GM18873 (cell line): ENCODE measurements around the gene MAPKAPK3.

Source experiments
- ATAC-seq: cut with Tn5 transposase; IDR thresholded peaks from one replicate; pipeline ENCODE4 v1.9.1; 2021; ENCODE audit warnings: mild to moderate bottlenecking, moderate library complexity, moderate number of reproducible peaks; ENCODE audit not compliant: unreplicated experiment, low FRiP score

The MAPKAPK3 gene

DNA sequence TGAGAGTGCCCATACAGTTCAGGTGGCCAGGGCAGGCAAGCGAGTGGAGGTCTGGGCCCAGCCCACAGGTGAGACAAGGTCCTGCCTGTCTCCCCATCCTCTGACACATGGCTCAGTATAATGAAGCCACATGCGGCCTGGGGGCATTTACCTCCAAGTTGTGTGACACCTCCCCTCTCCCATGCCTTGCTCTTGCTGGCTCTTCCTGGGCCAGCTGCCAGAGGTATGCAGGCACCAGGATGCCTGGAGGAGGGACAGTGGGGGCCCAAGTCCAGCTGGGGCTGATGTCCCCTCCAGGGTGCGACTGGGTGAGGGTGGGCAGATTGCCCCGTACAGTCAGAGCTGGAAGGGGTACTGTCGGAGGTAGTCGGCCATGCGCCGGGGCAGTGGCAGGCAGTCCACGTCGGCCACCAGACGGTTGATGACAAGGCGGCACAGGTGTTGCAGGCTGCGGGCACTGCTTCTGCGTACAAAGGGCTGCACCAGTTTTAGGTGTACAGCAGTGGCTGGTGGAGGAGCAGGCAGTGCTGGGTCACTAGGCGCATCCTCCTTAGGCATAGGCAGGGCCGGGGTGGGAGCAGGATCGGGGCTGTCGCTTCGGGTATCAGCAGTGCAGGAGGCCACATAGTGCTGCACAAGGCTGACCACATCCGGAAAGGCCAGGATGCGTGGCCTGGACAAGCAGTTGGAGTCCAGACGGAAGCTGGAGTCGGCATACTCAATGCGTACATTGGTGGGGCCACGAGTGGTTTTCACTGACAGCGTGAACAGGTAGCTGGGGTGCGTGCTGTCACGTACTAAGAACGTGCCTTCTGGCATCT lies 9.5 kb upstream of the MAPKAPK3 start:
- ATAC-seq = no peak

DNA sequence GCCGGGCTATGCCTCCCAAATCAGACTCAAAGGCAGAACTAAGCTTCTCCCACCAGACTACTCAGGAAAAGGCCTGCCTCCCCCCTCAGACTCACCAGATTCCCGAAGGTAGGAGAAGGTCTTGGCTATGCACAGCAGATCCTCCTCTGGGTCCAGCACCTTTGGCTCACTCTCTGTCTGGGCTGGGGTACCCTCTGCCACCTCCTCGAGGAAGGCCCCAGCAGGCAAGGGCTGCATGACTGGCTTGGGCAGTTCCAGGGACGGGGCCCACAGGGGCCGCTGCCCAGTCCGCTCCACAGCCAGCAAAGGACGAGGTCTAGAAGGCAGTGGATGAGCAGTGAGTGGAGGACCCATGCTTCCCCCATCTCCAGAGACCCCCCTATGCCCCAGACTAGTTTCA lies 8.7 kb upstream of the MAPKAPK3 start:
- ATAC-seq = no peak

DNA sequence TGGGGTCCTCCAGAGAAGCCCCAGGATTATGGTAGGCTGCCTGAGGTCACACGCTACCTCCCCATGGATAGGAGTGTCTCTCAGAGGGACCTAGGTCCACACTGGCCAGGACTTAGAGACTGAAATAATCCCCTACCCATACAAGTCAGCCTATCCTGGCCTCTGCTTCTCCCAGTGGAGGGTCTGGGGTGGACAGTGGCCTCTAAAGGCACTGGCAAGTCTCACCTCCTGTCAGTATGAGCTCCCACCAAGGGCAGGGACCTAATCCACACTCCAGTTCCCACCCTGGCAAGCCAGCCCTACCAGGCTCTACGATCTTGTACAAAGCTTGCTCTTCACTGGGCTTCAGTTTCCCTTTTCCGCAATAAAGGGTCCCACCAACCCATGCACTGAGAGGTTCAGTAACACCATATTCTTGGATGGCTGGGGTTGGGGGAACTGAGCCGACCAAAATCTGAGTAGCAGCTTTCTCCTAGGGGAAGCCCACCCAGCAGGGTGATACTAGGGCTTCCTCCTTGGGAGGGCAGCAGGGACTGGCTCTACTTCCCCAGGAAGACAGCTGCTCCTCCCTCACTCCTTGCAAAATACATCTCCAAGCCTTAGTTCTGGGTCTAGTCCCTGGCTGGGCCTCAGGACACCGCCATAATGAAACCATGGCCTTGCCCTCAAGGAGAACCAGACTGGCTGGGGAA lies 7.7 kb upstream of the MAPKAPK3 start:
- ATAC-seq = no peak

DNA sequence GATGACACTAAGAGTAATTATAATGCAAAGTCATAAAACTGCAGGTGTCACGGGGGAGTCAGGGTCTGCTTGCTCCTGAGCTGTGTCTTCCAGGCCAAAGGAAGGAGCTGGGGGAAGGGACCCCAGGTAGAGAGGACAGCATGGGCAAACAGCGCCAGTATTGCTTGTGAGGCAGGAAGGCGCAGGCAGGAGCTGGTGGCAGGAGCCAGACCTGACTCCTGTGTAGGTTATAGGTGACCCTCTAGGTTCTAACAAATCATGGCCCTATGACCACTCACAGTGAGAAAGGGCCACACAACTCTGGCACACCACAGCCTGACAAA lies 7.2 kb upstream of the MAPKAPK3 start:
- ATAC-seq = no peak

DNA sequence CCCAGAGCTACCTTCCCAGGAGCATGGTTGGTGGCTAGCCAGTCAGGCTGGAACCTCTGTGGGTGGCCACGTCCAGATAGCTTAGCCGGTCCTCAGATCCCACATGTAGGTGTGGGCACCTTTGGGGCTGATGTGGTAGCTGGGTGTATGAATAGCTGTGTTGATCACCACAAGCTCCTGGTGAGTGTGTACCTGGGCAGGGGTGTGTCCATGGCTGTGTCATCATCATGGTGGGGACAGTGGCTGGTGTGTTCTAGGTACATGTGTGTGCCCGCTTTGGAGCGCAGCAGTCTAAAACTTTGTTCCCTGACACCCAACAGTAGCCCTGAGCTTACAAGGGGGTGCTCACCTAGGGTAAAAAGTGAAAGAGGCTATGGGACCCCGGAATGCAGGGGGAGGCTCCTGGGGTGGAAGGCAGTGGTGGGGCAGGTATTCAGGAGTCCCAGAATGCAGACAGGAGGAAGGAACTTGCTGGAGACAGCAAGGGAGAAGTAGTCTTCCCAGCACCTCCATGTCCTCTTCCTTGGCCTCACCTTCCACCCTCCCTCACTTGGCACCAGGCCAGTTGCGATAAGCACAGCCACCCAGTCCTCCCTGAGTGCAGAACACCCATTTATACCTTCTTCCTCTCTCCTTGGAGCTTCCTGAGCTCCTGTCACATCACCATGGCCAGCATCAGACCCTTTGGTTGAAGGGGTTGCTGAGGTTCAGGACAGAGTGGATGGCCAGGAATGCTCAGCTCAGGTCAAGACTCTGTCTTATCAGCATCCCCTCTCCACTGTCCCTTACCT lies 6.6 kb upstream of the MAPKAPK3 start:
- no peak for ATAC-seq

DNA sequence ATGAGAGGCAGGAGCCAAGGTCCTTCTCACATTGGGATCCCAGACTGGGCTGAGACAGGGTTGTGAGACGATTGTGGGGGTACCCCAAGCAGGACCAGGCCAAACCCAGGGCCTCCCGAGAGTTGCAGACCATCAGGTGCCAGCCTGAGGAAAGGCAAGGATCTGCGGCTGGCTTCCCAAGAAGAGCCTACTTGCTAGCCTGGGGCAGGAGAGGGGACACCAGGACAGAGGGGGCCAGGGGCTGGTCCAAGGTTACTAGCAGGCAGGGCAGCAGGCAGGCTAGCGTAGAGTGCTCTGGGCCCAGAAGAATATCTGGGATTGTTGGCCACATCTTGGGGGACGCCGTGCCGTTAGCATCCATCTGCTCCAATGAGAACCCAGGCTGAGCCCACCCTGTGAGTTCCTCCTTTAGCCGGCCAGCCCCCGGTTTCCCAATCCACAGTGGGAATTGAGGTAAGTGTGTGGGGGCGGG lies 5.9 kb upstream of the MAPKAPK3 start:
- no peak for ATAC-seq

DNA sequence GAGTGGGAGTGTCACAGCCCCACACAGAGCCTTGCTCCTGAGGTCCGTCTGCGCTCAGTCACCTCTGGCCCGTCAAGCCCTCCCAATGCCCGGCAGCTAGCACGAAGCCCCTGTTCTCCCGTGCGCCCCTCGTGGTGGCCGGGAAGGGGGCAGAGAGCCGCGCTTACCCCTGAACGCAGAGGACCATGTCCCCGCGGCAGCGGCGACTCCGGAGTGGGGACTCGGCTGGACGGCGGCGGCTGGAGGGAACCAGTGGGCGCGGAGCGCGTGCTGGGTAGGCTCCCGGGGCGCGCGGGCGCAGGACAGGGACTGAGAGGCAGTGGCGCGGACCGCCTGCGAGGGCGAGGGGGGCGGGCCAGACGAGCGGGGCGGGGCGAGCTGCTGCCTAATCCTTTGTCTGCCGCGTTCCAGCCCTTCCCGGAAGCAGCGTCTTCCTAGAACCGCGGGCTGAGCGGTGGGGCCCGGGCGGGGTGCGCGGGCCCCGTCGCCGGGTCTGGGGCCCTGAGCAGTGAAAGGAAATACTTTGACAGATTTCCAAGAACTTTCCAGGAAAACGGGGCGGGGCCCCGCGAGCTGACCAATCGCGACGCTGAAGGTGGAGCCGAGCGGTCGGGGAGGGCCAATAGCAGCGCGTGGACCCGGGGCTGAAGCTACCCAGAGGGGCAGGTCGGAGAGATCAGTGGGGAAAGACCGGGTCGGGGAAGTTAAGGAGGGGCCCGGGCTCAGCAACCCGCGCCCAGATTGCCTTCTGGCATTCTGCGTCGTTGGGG lies 5.3 kb upstream of the MAPKAPK3 start, which contains the start of gene CISH:
Gene CISH, minus strand, starts transcription at position 311 of the 770 bp plus-strand sequence. Its CDS starts 124 bp downstream, at position 187.
- ATAC-seq = peak; percentile 61

DNA sequence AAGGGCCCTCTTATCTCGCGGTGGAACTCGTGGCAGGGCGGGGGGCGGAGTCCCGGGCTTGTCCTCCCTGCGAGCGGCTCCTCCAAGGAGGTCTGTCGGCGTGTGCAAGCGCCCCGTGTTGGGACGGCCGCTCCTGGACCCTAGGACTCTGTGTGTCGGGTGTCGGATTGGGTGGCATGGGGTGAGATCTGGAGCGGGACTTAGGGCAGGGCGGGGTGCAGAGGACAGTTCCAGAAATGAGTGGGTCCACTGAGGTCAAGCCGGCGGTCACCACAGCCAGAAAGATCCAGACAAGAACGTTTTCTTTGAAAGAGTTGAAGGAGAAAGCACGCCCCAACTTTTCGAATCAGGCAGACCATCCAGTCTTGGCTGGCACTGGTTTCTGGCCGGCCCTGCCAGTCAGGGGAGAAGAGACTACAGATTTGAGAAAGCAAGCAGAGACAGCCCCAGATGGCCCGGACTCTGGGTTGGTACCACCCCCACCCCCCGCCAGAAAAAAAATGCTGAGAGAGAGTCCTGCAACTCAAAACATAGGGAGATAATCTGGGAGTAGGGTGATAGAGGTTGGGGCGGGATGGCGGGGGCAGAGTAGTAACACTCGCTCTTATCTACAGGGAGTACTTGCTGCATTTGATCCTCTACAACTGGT lies 4.6 kb upstream of the MAPKAPK3 start:
- ATAC-seq = no peak

DNA sequence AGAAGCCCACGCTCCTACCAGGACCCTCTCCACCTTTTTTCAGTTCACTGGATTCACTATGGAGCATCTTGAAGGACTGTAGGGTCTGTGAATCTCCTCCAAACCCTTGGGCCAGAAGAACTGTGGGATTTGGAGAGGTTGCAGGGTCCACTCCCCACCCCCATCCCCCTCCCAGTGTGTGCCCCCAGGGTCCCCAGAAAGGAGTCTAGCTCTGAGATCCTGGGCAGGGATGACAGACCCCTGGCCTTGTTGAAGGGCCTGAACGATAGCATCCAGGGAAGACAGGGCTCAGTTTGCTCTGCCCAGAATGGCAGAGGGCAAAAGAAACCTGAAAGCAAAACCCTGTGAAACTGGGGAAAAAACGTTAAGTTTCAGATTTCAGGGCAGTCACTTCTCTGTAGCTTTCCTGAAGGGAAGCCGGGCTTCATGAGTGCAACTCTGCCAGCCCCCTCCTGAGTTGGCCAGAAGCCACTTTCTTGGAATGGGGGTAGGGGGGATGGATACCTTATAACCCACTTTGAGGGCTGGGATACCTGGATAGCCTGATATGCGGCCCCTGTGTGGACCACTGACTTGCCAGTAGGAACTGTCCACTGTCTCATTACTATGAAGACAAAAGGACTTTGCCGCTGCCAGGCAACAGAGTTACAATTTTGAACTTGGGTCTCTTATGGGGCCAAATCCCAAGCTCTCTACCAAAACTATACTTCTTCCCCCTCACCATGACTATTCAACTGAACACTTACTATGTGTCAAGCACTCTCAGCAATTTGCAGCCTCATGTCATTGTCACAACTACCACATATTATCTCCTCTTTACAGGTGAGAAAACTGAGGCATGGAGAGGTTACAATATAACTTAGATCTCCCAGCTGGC lies 3.7 kb upstream of the MAPKAPK3 start:
- ATAC-seq = no peak

DNA sequence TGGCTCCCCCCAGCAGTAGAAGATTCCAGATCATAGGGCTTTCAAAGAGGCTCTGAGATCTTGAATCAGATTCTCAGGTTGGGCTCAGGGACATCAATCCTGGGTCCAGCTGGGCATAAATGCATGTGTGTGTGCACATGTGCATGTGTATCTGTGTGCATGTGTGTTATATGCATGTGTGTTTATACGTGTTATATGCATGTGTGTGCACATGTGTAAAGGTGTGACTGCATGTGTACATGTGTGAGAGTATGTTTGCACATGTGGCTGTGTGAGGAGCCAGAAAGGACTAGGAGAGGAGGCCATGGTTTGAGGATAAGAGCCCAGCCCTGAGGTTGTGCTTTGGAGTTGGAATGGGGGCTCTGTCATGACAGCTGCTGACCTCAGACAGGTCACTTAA lies 1.8 kb upstream of the MAPKAPK3 start:
- no peak for ATAC-seq

DNA sequence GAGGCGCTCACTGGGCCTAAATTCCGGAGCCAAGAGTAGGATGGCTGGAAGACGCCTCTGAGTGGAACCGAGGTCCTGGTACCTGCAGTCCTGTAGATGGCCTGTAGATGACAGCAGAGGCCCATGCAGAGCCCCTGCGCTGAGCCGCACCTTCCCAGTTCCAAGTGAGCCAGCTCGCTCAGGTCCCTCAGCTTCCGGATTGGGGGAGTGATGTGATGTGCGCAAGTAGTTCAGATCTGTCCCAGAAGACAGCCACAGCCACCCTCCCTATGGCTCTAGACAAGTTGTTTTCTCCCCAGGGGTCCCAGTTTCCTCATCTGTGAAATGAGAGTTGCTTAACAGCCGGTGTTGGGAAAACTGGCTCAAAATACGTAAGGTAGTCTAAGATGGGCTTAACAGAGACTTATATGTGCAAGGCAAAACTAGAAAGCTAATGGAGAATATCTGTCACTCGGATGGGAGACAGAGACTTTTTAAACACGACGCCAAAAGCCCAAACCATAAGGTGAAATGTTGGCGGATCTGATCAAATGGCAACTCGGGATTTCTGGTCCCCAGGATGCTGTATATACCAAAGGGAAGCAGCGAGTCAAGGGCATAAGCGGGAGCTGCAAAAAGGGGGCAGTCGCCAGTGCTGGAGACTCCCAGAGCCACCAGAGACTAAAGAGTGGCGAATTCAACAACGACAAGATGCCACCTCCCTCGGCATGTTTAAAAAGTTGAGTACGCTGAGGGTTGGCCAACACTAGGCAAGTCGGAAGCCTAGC lies 765 bp upstream of the MAPKAPK3 start:
- no peak for ATAC-seq

DNA sequence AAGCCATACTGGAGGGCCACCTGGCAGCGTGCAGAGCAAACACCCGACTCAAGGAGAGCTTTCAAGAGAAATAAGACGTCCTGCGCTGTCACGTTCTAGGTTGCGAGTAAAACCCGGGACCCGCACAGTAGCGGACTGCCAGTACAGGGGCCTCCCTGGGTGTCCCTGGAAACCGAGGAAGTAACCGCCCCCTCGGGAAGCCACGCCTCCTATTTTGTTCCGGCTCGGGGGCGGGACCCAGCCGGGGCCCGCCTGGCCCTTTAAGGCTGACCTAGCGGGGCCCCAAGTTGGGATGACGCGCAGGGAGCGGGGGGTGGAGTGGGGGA lies 218 bp upstream of the MAPKAPK3 start:
- ATAC-seq = peak; percentile 57

DNA sequence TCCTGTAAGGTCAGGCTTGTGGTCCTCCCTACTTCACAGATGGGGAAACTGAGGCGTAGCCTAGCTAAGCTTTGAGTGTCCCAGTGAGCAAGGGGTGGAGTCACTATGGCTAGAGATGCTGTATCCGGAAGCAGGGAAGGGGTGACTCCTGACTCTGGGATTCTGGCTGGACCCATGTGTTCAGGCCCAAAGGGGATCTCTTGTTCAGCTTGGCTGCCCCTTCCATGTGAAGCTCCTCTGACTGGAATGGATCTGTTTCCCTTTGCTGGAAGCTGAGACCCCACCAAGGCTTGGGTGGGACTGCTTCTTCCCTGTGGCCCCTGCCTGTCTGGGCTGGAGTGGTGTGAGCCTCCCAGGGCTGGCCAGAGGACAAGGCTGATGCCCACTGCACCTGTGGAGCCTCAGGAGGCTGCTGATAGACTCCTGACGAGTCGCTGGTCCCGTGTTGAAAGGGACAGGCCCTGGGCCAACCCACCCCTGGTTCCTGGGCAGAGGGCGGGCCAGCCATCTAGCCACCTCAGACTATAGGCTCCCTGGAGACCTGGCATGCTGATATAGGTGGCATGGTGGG lies 1.0 kb downstream of the MAPKAPK3 start:
- no peak for ATAC-seq

DNA sequence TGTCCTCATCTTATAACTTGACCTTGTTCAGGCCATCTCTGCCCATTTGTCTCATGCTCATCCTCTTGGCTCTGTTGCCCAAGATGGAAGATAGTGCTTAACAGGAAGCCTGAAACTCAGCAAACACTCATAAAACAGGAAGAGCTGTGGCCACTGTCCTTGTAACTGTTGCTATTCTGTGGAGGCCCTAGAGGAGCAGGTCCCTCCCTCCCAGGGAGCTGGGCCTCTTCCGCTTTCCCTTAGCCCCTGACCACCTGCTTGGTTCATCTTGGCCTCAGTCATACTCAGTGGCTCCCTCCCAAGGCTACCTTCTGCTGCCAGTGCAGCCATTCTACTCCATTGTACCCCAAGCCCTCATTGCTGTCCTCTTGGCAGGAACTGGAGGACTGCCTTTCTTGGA lies 3.5 kb downstream of the MAPKAPK3 start:
- no peak for ATAC-seq

DNA sequence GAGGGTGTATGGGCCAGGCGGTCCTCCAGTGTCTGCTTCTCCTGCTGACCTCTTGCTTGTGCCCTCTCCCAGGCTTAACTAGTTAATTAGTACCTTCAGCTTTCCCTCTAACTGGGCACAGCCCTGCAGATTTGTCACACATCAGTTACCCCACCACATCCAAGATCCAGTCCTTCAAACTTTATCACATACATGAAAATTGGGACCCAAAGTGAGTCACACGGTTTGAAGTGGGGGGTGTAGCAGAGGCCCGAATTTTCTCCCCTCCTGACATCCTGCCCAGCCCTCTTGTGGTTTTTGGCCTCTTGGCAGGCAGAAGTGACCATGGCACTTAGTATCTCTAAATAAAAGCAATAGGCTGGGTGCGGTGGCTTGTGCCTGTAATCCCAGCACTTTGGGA lies 3.9 kb downstream of the MAPKAPK3 start:
- ATAC-seq = no peak

DNA sequence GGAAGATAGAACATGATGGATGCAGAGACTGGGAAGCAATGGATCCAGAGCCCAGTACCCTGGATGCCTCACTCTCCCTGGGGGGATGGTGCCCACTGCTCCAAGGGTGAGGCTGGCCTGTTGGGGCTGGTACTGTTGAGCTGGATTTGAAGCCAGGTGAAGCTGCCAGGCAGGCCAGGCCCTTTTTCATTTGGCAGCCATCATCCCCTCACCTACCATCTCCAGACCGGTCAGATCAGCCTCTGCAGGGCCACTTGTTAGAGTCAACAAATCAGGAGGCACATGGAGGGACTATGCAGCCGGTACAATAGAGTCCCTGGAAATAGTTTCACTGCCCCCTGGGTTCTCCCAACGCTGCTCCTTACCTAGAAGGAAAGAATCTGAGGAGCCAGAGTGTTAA lies 5.9 kb downstream of the MAPKAPK3 start:
- no peak for ATAC-seq

DNA sequence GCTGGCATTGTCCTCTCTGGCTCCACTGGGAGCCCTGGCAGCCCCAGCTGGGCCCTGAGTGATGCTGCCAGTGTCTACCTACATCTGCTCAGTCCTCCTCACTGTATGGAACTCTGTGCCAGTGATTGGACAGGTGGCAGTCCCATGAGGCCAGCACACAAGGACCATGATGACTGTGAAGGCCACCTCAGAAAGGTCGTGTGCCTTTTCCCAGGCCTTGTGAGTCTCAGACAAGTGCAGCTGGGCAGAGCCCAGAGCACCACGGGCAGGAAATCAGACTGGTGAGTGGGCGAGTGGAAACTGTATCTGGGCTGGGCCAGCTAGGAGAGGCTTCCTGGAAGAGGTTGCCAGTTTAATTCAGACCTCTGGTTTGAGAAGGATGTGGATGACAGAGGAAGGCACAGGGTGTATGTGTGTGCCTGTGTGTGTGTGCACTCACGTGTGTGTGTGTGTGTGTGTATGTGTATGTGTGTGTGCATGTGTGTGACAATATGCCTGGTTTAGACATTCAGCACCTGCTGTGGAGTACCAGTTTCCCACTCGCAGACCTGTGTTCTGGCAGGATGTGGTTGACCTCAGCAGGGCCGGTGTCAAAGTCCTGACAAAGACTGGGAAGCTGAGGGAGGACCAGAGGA lies 7.0 kb downstream of the MAPKAPK3 start:
- ATAC-seq = no peak

DNA sequence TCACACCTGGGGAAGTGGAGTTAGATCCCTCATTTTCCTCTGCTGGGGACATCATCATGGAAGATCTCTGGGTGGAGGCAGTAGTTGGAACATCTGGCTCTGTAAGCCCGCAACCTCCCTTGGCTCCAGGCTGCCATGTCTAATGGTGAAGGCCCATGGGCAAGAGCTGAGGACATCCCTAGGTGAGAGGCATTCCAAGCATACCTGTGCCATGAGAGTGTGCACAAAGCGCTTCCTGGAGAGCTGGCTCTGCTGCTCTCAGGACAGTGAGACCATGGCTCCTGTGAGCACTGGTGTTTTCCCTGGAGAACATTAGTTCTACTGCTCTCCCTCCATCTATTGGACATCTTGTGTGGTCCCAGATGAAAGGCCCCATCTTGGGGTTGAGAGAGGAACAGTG lies 7.7 kb downstream of the MAPKAPK3 start:
- no peak for ATAC-seq
